Hepatocyte (in vitro differentiated cells): Measurements from ENCODE around the gene EEF1AKMT3.

Experiments used
- EZH2 ChIP-seq: fragments of 200-600 bp; sonication (generic); IDR thresholded peaks from 2 replicates; pipeline ENCODE4 v1.6.1; 2016; ENCODE audit warnings: antibody characterized with exemption, mild to moderate bottlenecking, borderline replicate concordance
- EZH2phosphoT487 ChIP-seq: fragments of 200-600 bp; sonication (generic); IDR thresholded peaks from one replicate; pipeline ENCODE4 v1.6.1; 2018; ENCODE audit warnings: antibody characterized with exemption, mild to moderate bottlenecking, low read depth, moderate library complexity; ENCODE audit not compliant: unreplicated experiment, severe bottlenecking
- TF ChIP-seq, protein P1 (sequence below): fragments of 200-600 bp; sonication (generic); IDR thresholded peaks from 2 replicates; pipeline ENCODE4 v1.5.1; 2016; ENCODE audit warnings: antibody characterized with exemption, mild to moderate bottlenecking; ENCODE audit not compliant: poor library complexity

DNA sequence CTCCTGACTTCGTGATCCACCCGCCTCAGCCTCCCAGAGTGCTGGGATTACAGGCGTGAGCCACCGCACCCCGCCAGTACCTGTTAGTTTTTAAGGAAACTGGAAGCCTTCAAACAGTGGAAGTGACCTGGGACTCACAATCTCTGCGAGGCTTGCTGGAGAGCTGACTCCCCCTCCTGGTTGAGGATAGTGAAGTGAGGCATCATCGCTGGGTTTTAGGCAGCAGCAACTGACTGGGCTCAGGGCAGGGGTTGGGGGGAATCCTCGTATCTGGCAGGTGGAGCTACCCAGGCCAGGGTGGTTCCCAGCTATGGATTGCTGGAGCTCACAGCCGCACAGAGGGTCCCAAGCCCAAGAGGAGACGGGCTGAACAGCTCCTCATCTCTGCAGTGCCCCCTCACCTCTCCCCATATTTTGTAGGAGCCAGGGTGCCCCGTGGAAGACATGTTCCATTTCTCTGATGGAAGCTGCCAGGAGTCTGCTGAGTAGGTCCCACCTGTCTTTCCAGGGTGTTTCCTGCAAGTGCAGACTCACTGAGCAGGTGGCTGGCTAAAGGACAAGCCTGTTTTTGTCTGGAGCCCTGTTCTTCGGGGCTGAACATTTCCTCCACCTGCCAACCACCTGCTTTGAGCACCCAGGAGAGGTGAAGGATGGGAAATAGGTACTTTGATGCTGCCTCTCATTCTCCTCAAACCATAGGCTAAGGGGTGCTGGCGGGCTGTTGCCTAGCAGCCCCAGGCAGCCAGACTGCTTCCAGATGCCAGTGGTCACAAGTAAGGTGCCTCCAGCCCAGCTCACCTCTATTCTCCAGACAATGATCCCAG is 43.0 kb downstream of the EEF1AKMT3 start:
- TF ChIP-seq, protein P1, sequence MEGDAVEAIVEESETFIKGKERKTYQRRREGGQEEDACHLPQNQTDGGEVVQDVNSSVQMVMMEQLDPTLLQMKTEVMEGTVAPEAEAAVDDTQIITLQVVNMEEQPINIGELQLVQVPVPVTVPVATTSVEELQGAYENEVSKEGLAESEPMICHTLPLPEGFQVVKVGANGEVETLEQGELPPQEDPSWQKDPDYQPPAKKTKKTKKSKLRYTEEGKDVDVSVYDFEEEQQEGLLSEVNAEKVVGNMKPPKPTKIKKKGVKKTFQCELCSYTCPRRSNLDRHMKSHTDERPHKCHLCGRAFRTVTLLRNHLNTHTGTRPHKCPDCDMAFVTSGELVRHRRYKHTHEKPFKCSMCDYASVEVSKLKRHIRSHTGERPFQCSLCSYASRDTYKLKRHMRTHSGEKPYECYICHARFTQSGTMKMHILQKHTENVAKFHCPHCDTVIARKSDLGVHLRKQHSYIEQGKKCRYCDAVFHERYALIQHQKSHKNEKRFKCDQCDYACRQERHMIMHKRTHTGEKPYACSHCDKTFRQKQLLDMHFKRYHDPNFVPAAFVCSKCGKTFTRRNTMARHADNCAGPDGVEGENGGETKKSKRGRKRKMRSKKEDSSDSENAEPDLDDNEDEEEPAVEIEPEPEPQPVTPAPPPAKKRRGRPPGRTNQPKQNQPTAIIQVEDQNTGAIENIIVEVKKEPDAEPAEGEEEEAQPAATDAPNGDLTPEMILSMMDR: no peak
- no peak for TF ChIP-seq EZH2
- no peak for TF ChIP-seq EZH2phosphoT487
